HepG2 (cell line): ENCODE results near the gene COL8A2. TPM values are rescaled to one million over a fixed set of nuclear protein-coding genes. Genes with fewer than 3 reads are reported as not detected.

ENCODE experiments used
- ATF7 ChIP-seq, 2 experiments: fragments of 450-650 bp in 1 of 2; sonication (generic) in 1 of 2; formaldehyde crosslinking in 1 of 2; IDR thresholded peaks; 2 replicates each; pipeline versions ENCODE4 v1.4.0 to v1.6.1; 2016 to 2020; ENCODE audit warnings: antibody characterized with exemption in 1 of 2, mild to moderate bottlenecking in 1 of 2, missing genetic modification reagents in 1 of 2
- HDAC2 ChIP-seq: sonication (generic); formaldehyde crosslinking; IDR thresholded peaks from 2 replicates; pipeline ENCODE4 v1.4.0; 2020; ENCODE audit warnings: missing genetic modification reagents
- NFIC ChIP-seq: IDR thresholded peaks from 2 replicates; pipeline ENCODE4 v1.6.1; 2012; ENCODE audit warnings: mild to moderate bottlenecking, low read length, inconsistent platforms
- PAX8 ChIP-seq: sonication (generic); formaldehyde crosslinking; IDR thresholded peaks from 2 replicates; pipeline ENCODE4 v1.8.0; 2022; ENCODE audit warnings: mild to moderate bottlenecking, missing genetic modification reagents, borderline replicate concordance
- ZNF616 ChIP-seq: sonication (generic); formaldehyde crosslinking; IDR thresholded peaks from 2 replicates; pipeline ENCODE4 v1.5.0; 2020; ENCODE audit warnings: low read depth, mild to moderate bottlenecking, missing genetic modification reagents
- polyA plus RNA-seq, 8 experiments: library from polyadenylated mRNA; depleted of rRNA in 3 of 8; stranded (reverse) in 7 of 8; unstranded in 1 of 8; fragments of >200 nt; fragmentation: Illumina TruSeq in 4 of 8; extraction: Trizol in 4 of 8; gene quantifications; 2 replicates each; pipeline versions ENCODE4 v1.2.1 to v1.2.3, GENCODE V29; 2011 to 2016; ENCODE audit warnings: low read depth in 4 of 8, missing spikeins in 1 of 8, mixed read lengths in 1 of 8; ENCODE audit not compliant: insufficient read depth in 1 of 8
- total RNA-seq, 5 experiments: library from RNA; depleted of rRNA; stranded (reverse); fragments of >200 nt; fragmentation: Illumina TruSeq; extraction: Trizol; gene quantifications; 2 replicates each; pipeline ENCODE4 v1.2.3, GENCODE V29; 2016; ENCODE audit warnings: low read depth in 1 of 5
- TF ChIP-seq, protein P1 (sequence below): sonication (generic); formaldehyde crosslinking; IDR thresholded peaks from 2 replicates; pipeline ENCODE4 v1.4.0; 2020; ENCODE audit warnings: missing genetic modification reagents, borderline replicate concordance
- TF ChIP-seq, protein P2 (sequence below): sonication (generic); formaldehyde crosslinking; IDR thresholded peaks from 2 replicates; pipeline ENCODE4 v1.5.1; 2020; ENCODE audit warnings: mild to moderate bottlenecking, missing genetic modification reagents, moderate library complexity
- TF ChIP-seq, protein P3 (sequence below), 2 experiments: sonication (generic) in 1 of 2; formaldehyde crosslinking in 1 of 2; IDR thresholded peaks; 2 replicates each; pipeline versions ENCODE4 v1.6.1 to v1.9.0; 2014 to 2022; ENCODE audit warnings: antibody characterized with exemption in 1 of 2, borderline replicate concordance in 1 of 2, inconsistent platforms in 1 of 2, low read depth in 1 of 2, missing genetic modification reagents in 1 of 2
- TF ChIP-seq, protein P4 (sequence below): IDR thresholded peaks from 2 replicates; pipeline ENCODE4 v1.6.1; 2012; ENCODE audit warnings: low read depth, low read length, improper control_type of control experiment

Gene COL8A2
- total and polyA plus RNA-seq, 2 of the 13 experiments (the other 11 are each of a cell fraction or from before 2014, with no cell fraction given), result 0.13 to 0.24 TPM

DNA sequence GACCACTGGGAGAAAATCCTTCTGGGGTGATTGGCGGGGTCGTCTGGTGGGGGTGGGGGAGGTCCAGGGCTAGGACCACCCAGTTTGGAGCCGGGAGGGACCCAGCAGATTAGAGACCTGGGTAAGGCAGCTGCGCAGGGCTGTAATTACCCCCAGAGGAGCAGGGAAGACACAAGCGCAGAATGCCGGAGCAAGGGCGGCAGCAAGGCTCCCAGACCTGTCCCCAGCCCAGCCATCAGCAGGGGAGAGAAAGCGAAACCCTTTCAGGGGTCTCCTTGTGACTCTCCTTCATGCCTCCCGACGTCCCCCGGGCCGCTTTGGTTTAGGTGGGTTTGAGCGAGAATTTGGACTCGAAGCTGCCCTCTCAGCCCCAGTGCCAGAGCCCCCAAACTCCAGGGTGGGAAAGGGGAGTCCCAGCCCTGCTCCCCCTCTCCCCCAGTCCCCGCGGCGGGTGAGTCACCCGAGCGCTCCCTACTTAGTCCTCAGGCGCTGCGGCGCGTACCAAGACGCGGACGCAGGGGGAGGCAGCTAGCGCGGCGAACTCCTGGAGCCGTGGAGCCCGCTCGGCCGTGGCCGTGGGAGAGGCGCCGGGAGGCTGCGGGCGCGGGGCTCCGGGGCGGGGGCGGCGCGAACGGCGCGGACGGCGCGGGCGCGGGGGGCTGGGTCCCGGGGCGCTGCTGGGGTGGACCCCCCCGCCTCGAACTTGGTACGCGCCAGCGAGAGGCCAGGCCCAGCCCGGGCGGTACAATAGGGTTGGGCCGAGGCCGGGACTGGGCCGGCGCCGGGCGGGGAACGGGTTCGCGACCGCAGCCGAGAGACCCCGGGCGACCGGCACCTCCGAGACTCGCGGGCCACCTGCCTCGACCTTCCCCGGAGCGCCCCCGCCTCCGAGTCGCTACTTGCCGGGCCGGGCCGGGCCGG lies 30.6 kb upstream of the COL8A2 start, which contains the start of gene MAP7D1 (continued):
- TF ChIP-seq, protein P1, sequence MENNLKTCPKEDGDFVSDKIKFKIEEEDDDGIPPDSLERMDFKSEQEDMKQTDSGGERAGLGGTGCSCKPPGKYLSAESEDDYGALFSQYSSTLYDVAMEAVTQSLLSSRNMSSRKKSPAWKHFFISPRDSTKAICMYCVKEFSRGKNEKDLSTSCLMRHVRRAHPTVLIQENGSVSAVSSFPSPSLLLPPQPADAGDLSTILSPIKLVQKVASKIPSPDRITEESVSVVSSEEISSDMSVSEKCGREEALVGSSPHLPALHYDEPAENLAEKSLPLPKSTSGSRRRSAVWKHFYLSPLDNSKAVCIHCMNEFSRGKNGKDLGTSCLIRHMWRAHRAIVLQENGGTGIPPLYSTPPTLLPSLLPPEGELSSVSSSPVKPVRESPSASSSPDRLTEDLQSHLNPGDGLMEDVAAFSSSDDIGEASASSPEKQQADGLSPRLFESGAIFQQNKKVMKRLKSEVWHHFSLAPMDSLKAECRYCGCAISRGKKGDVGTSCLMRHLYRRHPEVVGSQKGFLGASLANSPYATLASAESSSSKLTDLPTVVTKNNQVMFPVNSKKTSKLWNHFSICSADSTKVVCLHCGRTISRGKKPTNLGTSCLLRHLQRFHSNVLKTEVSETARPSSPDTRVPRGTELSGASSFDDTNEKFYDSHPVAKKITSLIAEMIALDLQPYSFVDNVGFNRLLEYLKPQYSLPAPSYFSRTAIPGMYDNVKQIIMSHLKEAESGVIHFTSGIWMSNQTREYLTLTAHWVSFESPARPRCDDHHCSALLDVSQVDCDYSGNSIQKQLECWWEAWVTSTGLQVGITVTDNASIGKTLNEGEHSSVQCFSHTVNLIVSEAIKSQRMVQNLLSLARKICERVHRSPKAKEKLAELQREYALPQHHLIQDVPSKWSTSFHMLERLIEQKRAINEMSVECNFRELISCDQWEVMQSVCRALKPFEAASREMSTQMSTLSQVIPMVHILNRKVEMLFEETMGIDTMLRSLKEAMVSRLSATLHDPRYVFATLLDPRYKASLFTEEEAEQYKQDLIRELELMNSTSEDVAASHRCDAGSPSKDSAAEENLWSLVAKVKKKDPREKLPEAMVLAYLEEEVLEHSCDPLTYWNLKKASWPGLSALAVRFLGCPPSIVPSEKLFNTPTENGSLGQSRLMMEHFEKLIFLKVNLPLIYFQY (CRISPR knock-in tag), result peak; percentile 95; the same call in 1 of the 2 replicates
- no peak; the same call in 1 of the 2 replicates for TF ChIP-seq PAX8 (CRISPR knock-in tag)
- TF ChIP-seq, protein P2, sequence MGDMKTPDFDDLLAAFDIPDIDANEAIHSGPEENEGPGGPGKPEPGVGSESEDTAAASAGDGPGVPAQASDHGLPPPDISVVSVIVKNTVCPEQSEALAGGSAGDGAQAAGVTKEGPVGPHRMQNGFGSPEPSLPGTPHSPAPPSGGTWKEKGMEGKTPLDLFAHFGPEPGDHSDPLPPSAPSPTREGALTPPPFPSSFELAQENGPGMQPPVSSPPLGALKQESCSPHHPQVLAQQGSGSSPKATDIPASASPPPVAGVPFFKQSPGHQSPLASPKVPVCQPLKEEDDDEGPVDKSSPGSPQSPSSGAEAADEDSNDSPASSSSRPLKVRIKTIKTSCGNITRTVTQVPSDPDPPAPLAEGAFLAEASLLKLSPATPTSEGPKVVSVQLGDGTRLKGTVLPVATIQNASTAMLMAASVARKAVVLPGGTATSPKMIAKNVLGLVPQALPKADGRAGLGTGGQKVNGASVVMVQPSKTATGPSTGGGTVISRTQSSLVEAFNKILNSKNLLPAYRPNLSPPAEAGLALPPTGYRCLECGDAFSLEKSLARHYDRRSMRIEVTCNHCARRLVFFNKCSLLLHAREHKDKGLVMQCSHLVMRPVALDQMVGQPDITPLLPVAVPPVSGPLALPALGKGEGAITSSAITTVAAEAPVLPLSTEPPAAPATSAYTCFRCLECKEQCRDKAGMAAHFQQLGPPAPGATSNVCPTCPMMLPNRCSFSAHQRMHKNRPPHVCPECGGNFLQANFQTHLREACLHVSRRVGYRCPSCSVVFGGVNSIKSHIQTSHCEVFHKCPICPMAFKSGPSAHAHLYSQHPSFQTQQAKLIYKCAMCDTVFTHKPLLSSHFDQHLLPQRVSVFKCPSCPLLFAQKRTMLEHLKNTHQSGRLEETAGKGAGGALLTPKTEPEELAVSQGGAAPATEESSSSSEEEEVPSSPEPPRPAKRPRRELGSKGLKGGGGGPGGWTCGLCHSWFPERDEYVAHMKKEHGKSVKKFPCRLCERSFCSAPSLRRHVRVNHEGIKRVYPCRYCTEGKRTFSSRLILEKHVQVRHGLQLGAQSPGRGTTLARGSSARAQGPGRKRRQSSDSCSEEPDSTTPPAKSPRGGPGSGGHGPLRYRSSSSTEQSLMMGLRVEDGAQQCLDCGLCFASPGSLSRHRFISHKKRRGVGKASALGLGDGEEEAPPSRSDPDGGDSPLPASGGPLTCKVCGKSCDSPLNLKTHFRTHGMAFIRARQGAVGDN (CRISPR knock-in tag), result peak; percentile 47
- TF ChIP-seq NFIC, result no peak
- no peak for TF ChIP-seq ZNF616 (CRISPR knock-in tag)
- TF ChIP-seq ATF7 (IDR thresholded peaks at IDR 0.05), result no peak
- TF ChIP-seq ATF7 (CRISPR knock-in tag; IDR thresholded peaks at IDR 0.05), result no peak
- TF ChIP-seq, protein P3, sequence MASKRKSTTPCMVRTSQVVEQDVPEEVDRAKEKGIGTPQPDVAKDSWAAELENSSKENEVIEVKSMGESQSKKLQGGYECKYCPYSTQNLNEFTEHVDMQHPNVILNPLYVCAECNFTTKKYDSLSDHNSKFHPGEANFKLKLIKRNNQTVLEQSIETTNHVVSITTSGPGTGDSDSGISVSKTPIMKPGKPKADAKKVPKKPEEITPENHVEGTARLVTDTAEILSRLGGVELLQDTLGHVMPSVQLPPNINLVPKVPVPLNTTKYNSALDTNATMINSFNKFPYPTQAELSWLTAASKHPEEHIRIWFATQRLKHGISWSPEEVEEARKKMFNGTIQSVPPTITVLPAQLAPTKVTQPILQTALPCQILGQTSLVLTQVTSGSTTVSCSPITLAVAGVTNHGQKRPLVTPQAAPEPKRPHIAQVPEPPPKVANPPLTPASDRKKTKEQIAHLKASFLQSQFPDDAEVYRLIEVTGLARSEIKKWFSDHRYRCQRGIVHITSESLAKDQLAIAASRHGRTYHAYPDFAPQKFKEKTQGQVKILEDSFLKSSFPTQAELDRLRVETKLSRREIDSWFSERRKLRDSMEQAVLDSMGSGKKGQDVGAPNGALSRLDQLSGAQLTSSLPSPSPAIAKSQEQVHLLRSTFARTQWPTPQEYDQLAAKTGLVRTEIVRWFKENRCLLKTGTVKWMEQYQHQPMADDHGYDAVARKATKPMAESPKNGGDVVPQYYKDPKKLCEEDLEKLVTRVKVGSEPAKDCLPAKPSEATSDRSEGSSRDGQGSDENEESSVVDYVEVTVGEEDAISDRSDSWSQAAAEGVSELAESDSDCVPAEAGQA (IDR thresholded peaks at IDR 0.05; ENCODE audit: low read depth), result no peak
- TF ChIP-seq, protein P3 (CRISPR knock-in tag; IDR thresholded peaks at IDR 0.05; ENCODE audit: borderline replicate concordance), result no peak
- TF ChIP-seq, protein P4, sequence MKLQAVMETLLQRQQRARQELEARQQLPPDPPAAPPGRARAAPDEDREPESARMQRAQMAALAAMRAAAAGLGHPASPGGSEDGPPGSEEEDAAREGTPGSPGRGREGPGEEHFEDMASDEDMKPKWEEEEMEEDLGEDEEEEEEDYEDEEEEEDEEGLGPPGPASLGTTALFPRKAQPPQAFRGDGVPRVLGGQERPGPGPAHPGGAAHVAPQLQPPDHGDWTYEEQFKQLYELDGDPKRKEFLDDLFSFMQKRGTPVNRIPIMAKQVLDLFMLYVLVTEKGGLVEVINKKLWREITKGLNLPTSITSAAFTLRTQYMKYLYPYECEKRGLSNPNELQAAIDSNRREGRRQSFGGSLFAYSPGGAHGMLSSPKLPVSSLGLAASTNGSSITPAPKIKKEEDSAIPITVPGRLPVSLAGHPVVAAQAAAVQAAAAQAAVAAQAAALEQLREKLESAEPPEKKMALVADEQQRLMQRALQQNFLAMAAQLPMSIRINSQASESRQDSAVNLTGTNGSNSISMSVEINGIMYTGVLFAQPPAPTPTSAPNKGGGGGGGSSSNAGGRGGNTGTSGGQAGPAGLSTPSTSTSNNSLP, result no peak
- TF ChIP-seq HDAC2 (CRISPR knock-in tag), result no peak
